H1 (cell line): ENCODE results near the gene TRPT1. TPM values are rescaled to one million over a fixed set of nuclear protein-coding genes. Genes with fewer than 3 reads are reported as not detected.

ENCODE experiments used
- EZH2 ChIP-seq: fragments of 200-600 bp; sonication (generic); IDR thresholded peaks from 2 replicates; pipeline ENCODE4 v1.7.1; 2012; ENCODE audit warnings: low read depth, mild to moderate bottlenecking, moderate library complexity, low read length, inconsistent platforms; ENCODE audit not compliant: severe bottlenecking
- NRF1 ChIP-seq: IDR thresholded peaks from 2 replicates; pipeline ENCODE4 v1.6.1; 2011; ENCODE audit warnings: mild to moderate bottlenecking, low read depth, low read length, improper control_type of control experiment
- polyA plus RNA-seq, 7 experiments: library from polyadenylated mRNA; depleted of rRNA in 3 of 7; stranded (reverse) in 5 of 7; unstranded in 2 of 7; fragments of >200 nt in 5 of 7; fragments of 200-250 nt in 2 of 7; gene quantifications; 1 replicate in 5 of 7; 2 replicates in 1 of 7; 4 replicates in 1 of 7; pipeline versions ENCODE4 v1.2.1 to v1.2.3, GENCODE V29; 2011 to 2013; ENCODE audit warnings: missing spikeins in 2 of 7, mixed read lengths in 2 of 7
- total RNA-seq: library from RNA; stranded (reverse); fragmentation: NEBNext Ultra II Directional; extraction: Animal tissue kit (Norgen Biotek cat#: 25700); gene quantifications from 2 replicates; pipeline ENCODE4 v1.2.1, GENCODE V29; 2021
- TF ChIP-seq, protein P1 (sequence below): fragments of 300-600 bp; sonication (generic); IDR thresholded peaks from 2 replicates; pipeline ENCODE4 v1.7.1; 2012; ENCODE audit warnings: low read length, moderate library complexity, mild to moderate bottlenecking, inconsistent platforms; ENCODE audit not compliant: insufficient replicate concordance

TRPT1 gene
- total and polyA plus RNA-seq, 2 of the 8 experiments (the other 6 are each of a cell fraction or from before 2014, with no cell fraction given) = 34.5 to 74.6 TPM

DNA sequence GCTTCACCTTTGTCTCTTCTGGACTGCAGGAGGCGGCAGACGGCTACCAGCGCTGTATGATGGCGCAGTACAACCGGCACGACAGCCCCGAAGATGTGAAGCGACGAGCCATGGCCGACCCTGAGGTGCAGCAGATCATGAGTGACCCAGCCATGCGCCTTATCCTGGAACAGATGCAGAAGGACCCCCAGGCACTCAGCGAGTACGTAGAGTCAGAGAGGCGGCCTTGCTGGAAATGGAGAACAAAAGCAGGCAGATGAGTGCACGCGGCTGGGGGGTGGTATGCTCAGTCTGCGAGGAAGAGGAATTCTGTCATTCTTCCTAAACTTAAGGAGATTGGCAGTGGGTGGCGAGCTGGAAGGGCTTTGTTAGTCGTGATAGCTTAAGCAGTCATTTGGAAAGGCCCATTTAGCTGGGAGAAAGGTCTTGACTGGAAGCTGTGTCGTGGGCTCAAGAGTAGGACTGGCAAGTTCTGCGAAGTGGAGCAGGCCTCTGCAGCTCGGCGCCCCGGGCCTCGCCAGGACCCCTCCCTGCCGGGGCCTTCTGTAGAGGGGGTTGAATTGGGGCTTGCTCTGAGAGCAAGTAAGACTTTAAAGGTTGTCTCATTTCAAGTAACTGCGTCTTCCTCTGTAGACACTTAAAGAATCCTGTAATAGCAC is 22.4 kb downstream of the TRPT1 start (continued):
- TF ChIP-seq, protein P1, sequence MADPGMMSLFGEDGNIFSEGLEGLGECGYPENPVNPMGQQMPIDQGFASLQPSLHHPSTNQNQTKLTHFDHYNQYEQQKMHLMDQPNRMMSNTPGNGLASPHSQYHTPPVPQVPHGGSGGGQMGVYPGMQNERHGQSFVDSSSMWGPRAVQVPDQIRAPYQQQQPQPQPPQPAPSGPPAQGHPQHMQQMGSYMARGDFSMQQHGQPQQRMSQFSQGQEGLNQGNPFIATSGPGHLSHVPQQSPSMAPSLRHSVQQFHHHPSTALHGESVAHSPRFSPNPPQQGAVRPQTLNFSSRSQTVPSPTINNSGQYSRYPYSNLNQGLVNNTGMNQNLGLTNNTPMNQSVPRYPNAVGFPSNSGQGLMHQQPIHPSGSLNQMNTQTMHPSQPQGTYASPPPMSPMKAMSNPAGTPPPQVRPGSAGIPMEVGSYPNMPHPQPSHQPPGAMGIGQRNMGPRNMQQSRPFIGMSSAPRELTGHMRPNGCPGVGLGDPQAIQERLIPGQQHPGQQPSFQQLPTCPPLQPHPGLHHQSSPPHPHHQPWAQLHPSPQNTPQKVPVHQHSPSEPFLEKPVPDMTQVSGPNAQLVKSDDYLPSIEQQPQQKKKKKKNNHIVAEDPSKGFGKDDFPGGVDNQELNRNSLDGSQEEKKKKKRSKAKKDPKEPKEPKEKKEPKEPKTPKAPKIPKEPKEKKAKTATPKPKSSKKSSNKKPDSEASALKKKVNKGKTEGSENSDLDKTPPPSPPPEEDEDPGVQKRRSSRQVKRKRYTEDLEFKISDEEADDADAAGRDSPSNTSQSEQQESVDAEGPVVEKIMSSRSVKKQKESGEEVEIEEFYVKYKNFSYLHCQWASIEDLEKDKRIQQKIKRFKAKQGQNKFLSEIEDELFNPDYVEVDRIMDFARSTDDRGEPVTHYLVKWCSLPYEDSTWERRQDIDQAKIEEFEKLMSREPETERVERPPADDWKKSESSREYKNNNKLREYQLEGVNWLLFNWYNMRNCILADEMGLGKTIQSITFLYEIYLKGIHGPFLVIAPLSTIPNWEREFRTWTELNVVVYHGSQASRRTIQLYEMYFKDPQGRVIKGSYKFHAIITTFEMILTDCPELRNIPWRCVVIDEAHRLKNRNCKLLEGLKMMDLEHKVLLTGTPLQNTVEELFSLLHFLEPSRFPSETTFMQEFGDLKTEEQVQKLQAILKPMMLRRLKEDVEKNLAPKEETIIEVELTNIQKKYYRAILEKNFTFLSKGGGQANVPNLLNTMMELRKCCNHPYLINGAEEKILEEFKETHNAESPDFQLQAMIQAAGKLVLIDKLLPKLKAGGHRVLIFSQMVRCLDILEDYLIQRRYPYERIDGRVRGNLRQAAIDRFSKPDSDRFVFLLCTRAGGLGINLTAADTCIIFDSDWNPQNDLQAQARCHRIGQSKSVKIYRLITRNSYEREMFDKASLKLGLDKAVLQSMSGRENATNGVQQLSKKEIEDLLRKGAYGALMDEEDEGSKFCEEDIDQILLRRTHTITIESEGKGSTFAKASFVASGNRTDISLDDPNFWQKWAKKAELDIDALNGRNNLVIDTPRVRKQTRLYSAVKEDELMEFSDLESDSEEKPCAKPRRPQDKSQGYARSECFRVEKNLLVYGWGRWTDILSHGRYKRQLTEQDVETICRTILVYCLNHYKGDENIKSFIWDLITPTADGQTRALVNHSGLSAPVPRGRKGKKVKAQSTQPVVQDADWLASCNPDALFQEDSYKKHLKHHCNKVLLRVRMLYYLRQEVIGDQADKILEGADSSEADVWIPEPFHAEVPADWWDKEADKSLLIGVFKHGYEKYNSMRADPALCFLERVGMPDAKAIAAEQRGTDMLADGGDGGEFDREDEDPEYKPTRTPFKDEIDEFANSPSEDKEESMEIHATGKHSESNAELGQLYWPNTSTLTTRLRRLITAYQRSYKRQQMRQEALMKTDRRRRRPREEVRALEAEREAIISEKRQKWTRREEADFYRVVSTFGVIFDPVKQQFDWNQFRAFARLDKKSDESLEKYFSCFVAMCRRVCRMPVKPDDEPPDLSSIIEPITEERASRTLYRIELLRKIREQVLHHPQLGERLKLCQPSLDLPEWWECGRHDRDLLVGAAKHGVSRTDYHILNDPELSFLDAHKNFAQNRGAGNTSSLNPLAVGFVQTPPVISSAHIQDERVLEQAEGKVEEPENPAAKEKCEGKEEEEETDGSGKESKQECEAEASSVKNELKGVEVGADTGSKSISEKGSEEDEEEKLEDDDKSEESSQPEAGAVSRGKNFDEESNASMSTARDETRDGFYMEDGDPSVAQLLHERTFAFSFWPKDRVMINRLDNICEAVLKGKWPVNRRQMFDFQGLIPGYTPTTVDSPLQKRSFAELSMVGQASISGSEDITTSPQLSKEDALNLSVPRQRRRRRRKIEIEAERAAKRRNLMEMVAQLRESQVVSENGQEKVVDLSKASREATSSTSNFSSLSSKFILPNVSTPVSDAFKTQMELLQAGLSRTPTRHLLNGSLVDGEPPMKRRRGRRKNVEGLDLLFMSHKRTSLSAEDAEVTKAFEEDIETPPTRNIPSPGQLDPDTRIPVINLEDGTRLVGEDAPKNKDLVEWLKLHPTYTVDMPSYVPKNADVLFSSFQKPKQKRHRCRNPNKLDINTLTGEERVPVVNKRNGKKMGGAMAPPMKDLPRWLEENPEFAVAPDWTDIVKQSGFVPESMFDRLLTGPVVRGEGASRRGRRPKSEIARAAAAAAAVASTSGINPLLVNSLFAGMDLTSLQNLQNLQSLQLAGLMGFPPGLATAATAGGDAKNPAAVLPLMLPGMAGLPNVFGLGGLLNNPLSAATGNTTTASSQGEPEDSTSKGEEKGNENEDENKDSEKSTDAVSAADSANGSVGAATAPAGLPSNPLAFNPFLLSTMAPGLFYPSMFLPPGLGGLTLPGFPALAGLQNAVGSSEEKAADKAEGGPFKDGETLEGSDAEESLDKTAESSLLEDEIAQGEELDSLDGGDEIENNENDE = no peak
- TF ChIP-seq NRF1 (no peak), EZH2 (no peak)
